Measurements from ENCODE around the gene RNF214.
A peak's percentile ranks its signal among the peaks of the same experiment; 100 is the strongest.
"Not testable (repeated sequence)": the region's sequence is repeated elsewhere in the genome, so short reads cannot be mapped to it uniquely, and the experiment has no call there.

The RNF214 gene

GRCh38 chr11:117232092-117232878 is at the start of gene RNF214:
TSS of gene RNF214 (plus strand) at chr11:117232671. CDS start at chr11:117234273, 1,602 bp downstream.
- DNase-seq, result peak; percentile 68

DNA sequence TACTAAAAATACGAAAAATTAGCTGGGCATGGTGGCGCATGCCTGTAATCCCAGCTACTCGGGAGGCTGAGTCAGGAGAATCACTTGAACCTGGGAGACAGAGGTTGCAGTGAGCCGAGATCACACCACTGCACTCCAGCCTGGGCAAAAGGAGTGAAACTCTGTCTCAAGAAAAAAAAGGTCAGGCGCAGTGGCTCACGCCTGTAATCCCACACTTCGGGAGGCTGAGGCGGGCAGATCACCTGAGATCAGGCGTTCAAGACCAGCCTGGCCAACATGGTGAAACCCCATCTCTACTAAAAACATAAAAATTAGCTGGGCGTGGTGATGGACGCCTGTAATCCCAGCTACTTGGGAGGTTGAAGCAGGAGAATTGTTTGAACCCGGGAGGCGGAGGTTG is 49.3 kb upstream of the RNF214 start:
- not testable (repeated sequence) for DNase-seq

- DNase-seq, result no peak
These were observed 48.6 kb upstream of the RNF214 start for GRCh38 chr11:117183724-117184349.

DNA sequence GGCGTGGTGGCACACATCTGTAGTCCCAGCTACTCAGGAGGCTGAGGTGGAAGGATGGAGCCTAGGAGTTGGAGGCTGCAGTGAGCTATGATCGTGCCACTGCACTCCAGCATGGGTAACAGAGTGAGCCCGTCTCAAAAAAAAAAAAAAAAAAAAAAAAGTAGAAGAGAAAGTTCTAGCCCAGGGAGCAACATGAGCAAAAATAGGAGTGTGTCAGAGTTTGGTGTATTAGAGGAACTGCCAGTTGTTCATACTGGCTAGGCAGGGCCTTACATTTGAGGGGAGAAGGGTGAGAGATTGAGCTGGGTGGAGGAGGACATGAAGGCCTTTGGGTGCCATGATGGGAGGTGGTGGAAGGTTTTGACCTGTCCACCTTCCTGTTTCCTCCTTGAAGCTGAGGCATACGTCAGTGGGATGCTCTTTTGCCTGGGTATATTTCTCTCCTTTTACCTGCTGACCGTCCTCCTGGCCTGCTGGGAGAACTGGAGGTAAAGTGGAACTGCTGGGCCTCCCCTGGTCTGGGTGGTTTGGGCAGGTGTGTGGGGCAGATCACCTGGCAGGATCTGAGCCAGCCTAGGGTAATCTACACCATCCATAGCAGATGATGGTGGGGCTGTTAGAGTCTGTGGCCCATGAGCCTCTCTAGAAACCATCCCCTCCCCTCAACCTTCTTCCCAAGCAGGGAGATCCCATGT is 46.6 kb upstream of the RNF214 start:
- no peak for DNase-seq

DNA sequence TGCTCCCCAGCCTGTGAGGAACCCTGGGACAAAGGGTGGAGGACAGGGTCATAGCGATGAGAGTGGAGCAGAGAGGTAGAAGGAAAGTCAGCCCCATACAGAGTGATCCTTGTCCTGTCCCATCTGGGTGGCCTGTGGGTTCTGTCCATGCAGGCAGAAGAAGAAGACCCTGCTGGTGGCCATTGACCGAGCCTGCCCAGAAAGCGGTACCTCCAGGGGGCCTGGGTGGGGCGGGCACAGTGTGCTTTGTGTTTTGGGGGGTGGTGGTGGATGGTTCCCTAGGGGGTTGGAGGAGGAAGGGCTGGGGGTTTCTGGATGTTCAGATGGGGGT is 46.1 kb upstream of the RNF214 start:
- DNase-seq, result no peak

- DNase-seq, result no peak
These were observed 45.5 kb upstream of the RNF214 start for GRCh38 chr11:117187007-117187406.

DNA sequence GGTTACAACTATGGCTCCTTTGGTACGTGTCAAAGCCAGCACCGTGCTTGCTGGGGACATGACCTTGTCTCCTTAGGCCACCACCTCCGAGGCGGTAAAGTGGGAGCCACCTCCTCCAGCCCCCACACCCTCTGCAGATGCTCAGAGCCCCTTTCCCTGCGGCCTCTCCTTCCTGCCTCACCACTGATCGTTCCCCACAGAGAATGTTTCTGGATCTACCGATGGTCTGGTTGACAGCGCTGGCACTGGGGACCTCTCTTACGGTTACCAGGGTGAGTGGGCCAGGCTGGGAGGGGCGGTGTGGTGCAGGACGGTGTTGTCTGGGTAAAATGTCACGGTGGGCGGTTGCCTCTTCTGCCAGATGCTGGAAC is 45.1 kb upstream of the RNF214 start:
- no peak for DNase-seq

DNA sequence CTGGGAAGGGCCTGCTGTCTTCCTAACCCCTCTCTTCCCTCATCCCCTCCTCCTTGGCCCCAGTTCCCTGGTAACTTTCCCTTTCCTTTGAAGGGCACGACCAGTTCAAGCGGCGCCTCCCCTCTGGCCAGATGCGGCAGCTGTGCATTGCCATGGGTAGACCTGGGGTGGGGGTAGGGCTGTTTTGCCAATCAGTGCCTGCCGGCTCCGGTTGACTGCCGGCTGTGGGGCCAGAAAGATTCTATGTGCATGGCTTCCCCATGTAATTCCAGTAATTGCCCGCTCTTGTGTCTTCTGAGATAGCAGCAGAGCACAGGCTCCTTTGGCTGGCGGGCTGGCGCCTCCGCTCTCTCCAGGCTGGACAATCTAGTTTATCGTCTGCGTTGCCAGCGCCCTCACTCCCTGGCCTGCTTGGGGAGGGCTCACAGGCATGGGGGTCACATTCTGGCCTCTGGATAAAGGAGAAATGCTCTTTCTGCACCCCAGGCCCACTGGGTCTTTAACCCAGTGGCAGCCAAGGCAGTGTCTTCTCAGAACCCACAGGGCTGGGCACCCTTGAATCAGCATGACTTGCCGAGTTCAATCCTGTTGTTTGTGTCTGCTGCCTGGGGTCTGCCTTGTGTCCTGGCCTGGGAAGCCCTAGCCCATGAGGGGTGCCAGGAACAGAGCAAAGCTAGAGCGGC is 44.5 kb upstream of the RNF214 start:
- no peak for DNase-seq

- no peak for DNase-seq
These were observed 43.8 kb upstream of the RNF214 start for GRCh38 chr11:117188620-117189081.

- DNase-seq, result no peak
These were observed 43.1 kb upstream of the RNF214 start for GRCh38 chr11:117189191-117189940.

- DNase-seq, result no peak
These were observed 42.4 kb upstream of the RNF214 start for GRCh38 chr11:117189941-117190544.

GRCh38 chr11:117191680-117192400 is 40.6 kb upstream of the RNF214 start:
- DNase-seq, result no peak

GRCh38 chr11:117192401-117192875 is 40.0 kb upstream of the RNF214 start:
- no peak for DNase-seq

DNA sequence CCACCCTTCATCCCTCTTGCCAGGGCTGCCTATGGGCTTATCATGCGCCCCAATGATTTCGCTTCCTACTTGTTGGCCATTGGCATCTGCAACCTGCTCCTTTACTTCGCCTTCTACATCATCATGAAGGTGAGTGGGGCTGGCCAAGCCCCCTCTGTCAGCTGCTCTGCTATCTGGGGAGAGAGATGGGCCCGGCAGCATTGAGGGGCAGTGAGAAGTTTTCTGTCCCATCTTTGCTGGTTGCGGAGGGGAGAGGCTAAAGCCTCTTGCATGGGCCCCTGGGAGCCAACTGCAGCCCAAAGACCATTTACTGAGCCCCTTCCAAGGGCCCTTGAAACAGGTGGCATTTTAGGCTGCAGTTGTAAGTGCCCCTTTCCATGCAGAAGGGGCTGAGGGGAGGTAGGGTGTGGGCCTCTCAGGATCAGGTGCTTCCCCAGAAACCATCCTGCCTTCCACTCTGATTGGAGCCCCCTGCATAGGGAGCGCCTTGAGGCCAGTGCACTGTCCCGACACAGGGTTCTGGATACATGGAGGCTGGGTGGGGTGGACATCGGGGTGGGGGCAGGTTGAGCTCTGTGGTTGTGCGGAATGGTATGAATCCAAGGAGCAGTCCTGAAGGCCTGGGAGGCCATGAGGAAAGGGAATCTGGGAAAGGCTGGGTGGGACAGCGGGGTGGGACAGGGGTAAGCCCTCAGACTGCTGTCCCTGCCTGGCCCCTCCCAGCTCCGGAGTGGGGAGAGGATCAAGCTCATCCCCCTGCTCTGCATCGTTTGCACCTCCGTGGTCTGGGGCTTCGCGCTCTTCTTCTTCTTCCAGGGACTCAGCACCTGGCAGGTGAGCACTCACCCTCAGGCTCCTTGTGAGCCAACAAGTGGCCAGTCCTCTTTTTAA is 39.1 kb upstream of the RNF214 start:
- DNase-seq, result no peak

- no peak for DNase-seq
These were observed 38.2 kb upstream of the RNF214 start for GRCh38 chr11:117194267-117194666.

DNA sequence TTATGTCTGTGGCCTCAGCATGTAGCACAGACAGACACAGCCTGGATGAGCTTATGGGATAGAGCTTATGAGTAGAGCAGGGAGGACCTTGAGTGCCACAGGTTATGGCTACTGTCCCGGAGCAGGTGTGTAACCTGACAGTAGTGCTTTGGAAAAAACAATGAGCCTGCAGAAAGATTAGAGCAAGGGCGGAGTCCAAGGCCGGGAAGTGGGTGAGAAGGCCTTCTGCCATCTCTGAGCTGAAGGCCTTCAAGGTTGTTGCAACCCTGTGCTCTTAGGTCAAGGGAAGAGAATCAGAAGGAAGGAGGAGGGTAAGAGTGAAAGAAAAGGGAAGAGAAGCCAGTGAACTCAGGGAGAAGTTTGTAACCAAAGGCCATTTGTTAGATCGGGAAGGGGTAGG is 37.2 kb upstream of the RNF214 start:
- DNase-seq, result no peak

GRCh38 chr11:117195761-117196160 is 36.7 kb upstream of the RNF214 start:
- no peak for DNase-seq

DNA sequence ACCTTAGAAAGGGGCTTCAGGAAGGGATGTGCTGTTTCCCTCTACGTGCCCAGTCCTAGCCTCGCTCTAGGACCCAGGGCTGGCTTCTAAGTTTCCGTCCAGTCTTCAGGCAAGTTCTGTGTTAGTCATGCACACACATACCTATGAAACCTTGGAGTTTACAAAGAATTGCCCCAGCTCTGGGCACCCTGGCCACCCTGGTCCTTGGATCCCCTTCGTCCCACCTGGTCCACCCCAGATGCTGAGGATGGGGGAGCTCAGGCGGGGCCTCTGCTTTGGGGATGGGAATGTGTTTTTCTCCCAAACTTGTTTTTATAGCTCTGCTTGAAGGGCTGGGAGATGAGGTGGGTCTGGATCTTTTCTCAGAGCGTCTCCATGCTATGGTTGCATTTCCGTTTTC is 35.5 kb upstream of the RNF214 start:
- no peak for DNase-seq

DNA sequence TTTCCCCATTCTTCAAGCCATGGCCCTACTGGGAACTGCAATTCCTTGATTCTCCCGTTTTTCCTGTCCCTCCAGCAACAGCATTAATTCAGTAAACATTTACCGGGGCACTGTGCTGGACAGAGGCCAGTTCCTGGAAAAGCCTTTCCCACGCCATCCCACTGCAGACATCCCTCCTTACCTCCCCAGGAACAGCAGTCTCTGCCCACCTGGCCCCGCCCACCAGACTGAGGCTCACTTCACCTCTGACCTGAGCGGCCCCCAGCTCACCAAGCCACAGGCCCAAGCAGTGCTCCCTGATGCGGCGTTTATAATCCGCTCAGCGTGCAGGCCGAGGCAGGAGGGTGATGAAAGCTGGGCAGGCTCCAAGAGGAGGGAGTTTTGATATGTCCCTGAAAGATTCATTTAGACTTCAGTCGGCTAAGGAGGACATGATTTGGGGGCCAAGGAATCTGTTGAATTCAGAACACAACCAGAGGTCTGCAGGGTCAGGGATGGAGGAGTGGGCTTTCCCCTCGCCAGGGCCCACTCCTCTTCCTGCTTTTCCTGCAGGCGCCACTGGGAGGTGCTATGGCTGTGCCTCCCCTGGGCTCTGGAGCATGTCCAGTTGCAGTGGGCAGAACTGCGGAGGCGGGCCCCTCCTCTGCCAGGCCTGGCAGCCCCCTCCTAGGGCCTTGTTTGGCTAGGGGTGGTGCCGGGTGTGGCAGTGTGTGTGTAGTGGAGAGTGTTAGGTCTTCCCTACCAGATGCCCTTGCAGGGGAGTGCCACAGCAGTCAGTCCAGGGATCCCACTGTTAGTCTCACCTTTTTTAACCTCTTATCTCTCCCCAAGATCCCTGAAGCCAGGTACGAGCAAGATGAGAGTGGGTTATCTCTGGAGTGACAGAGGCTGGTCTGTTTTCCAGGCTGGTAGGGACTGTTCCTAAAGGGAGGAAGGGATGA is 34.7 kb upstream of the RNF214 start:
- DNase-seq, result no peak
